Central memory CD8-positive, alpha-beta T cell (primary cell): ENCODE measurements around the gene DLG4.
"Not testable (repeated sequence)": the region's sequence is repeated elsewhere in the genome, so short reads cannot be mapped to it uniquely, and the experiment has no call there.

Experiments
- ATAC-seq: fragments of 150-1000 bp; cut with Tn5 transposase; replicated peaks from 2 replicates; pipeline ENCODE4 v1.10.0; 2022; ENCODE audit warnings: mild to moderate bottlenecking, moderate FRiP score, moderate number of reproducible peaks; ENCODE audit not compliant: poor library complexity, severe bottlenecking; ENCODE audit errors: extremely low read depth
- DNase-seq, 2 donors: peaks; one replicate each; pipeline ENCODE4 v3.0.0; 2021; ENCODE audit warnings: low spot score in 2 of 2
- H3K27ac Mint-ChIP-seq: one replicate; pipeline ENCODE4 v1.8.0; 2022; ENCODE audit warnings: low read depth, mild to moderate bottlenecking, moderate library complexity, mixed read lengths
- H3K27me3 Mint-ChIP-seq: one replicate; pipeline ENCODE4 v1.8.0; 2022; ENCODE audit warnings: mixed read lengths
- H3K36me3 Mint-ChIP-seq: one replicate; pipeline ENCODE4 v1.8.0; 2022; ENCODE audit warnings: mild to moderate bottlenecking, moderate library complexity, mixed read lengths; ENCODE audit not compliant: insufficient read depth
- H3K4me1 Mint-ChIP-seq: one replicate; pipeline ENCODE4 v1.8.0; 2022; ENCODE audit warnings: mixed read lengths
- H3K4me3 Mint-ChIP-seq: one replicate; pipeline ENCODE4 v1.8.0; 2022; ENCODE audit warnings: mild to moderate bottlenecking, moderate library complexity, mixed read lengths
- H3K9me3 Mint-ChIP-seq: one replicate; pipeline ENCODE4 v1.8.0; 2022; ENCODE audit warnings: mixed read lengths

The DLG4 gene

GRCh38 chr17:7195971-7196370, 23.7 kb downstream of the DLG4 start:
- Mint-ChIP-seq H3K4me3 (no peak overlapping the region), H3K27me3 (no peaks in the 10 kb centered on the region), H3K27ac (no peak overlapping the region), H3K4me1 (no peaks in the 10 kb centered on the region), H3K36me3 (peaks cover 5% of the 10 kb centered on the region), H3K9me3 (no peaks in the 10 kb centered on the region)
- ATAC-seq = no peak
- no peak for DNase-seq

- peaks cover 5% of the 10 kb centered on the region for H3K36me3 Mint-ChIP-seq
- H3K4me1 Mint-ChIP-seq = no peaks in the 10 kb centered on the region
- DNase-seq (no peak), ATAC-seq (no peak)
- no peak overlapping the region for H3K4me3 Mint-ChIP-seq
- peak overlapping the region; percentile 46 for H3K27ac Mint-ChIP-seq
- H3K9me3 Mint-ChIP-seq = no peaks in the 10 kb centered on the region
- H3K27me3 Mint-ChIP-seq = no peaks in the 10 kb centered on the region
These were observed 27.2 kb downstream of the DLG4 start for GRCh38 chr17:7192271-7192937.

- ATAC-seq = no peak
- Mint-ChIP-seq H3K4me3 (no peak overlapping the region), H3K36me3 (peaks cover 5% of the 10 kb centered on the region), H3K4me1 (peaks cover under 1% of the 10 kb centered on the region), H3K27me3 (no peaks in the 10 kb centered on the region), H3K9me3 (no peaks in the 10 kb centered on the region), H3K27ac (peak overlapping the region; percentile 46)
- no peak for DNase-seq
These were observed 27.9 kb downstream of the DLG4 start for GRCh38 chr17:7191571-7192270.

GRCh38 chr17:7191069-7191468, 28.6 kb downstream of the DLG4 start:
- Mint-ChIP-seq H3K36me3 (peaks cover 5% of the 10 kb centered on the region), H3K4me1 (peaks cover 7% of the 10 kb centered on the region)
- no peak for ATAC-seq

GRCh38 chr17:7190276-7190917, 29.2 kb downstream of the DLG4 start:
- no peak overlapping the region for H3K4me3 Mint-ChIP-seq
- H3K27me3 Mint-ChIP-seq = no peaks in the 10 kb centered on the region
- no peaks in the 10 kb centered on the region for H3K9me3 Mint-ChIP-seq
- H3K36me3 Mint-ChIP-seq = peaks cover 5% of the 10 kb centered on the region
- H3K27ac Mint-ChIP-seq = no peak overlapping the region
- ATAC-seq = no peak
- DNase-seq = no peak
- peaks cover 7% of the 10 kb centered on the region for H3K4me1 Mint-ChIP-seq

More at GRCh38 chr17:7191069-7191468, 28.6 kb downstream of the DLG4 start:
- Mint-ChIP-seq H3K27me3 (no peaks in the 10 kb centered on the region), H3K4me3 (no peak overlapping the region), H3K9me3 (no peaks in the 10 kb centered on the region), H3K27ac (no peak overlapping the region)
- no peak for DNase-seq

- H3K9me3 Mint-ChIP-seq = no peaks in the 10 kb centered on the region
- H3K27ac Mint-ChIP-seq = no peak overlapping the region
These were observed 33.4 kb downstream of the DLG4 start for GRCh38 chr17:7186241-7186640.

GRCh38 chr17:7184647-7185046, 35.0 kb downstream of the DLG4 start:
- Mint-ChIP-seq H3K4me3 (no peak overlapping the region), H3K4me1 (peaks cover 7% of the 10 kb centered on the region), H3K9me3 (no peaks in the 10 kb centered on the region), H3K27me3 (no peaks in the 10 kb centered on the region), H3K27ac (no peak overlapping the region), H3K36me3 (no peaks in the 10 kb centered on the region)
- DNase-seq (no peak), ATAC-seq (no peak)

More at GRCh38 chr17:7186241-7186640, 33.4 kb downstream of the DLG4 start:
- no peaks in the 10 kb centered on the region for H3K27me3 Mint-ChIP-seq
- no peak overlapping the region for H3K4me3 Mint-ChIP-seq
- DNase-seq (no peak), ATAC-seq (no peak)
- peaks cover 7% of the 10 kb centered on the region for H3K4me1 Mint-ChIP-seq
- no peaks in the 10 kb centered on the region for H3K36me3 Mint-ChIP-seq

GRCh38 chr17:7184091-7184488, 35.5 kb downstream of the DLG4 start:
- Mint-ChIP-seq H3K4me3 (no peak overlapping the region), H3K36me3 (no peaks in the 10 kb centered on the region), H3K9me3 (no peaks in the 10 kb centered on the region), H3K27me3 (no peaks in the 10 kb centered on the region), H3K27ac (no peak overlapping the region), H3K4me1 (peaks cover 7% of the 10 kb centered on the region)
- ATAC-seq = no peak
- DNase-seq = no peak

- Mint-ChIP-seq H3K27ac (no peak overlapping the region), H3K4me3 (no peak overlapping the region), H3K9me3 (no peaks in the 10 kb centered on the region), H3K36me3 (no peaks in the 10 kb centered on the region), H3K27me3 (no peaks in the 10 kb centered on the region), H3K4me1 (peaks cover 7% of the 10 kb centered on the region)
- ATAC-seq (no peak), DNase-seq (no peak)
These were observed 36.1 kb downstream of the DLG4 start for GRCh38 chr17:7183433-7184090.

- not testable (repeated sequence) for H3K4me1 Mint-ChIP-seq, H3K27me3 Mint-ChIP-seq, DNase-seq, H3K9me3 Mint-ChIP-seq, H3K27ac Mint-ChIP-seq, H3K36me3 Mint-ChIP-seq, H3K4me3 Mint-ChIP-seq, ATAC-seq
These were observed 37.5 kb downstream of the DLG4 start for GRCh38 chr17:7182101-7182500.

- Mint-ChIP-seq H3K27me3 (no peaks in the 10 kb centered on the region), H3K4me1 (no peaks in the 10 kb centered on the region), H3K36me3 (peaks cover 2% of the 10 kb centered on the region), H3K4me3 (peak within 1 kb of the TSS; percentile 27), H3K9me3 (no peaks in the 10 kb centered on the region), H3K27ac (no peak within 1 kb of the TSS)
- no peak for DNase-seq
- no peak for ATAC-seq
These were observed 40.0 kb downstream of the DLG4 start, which contains the start of gene ASGR1 for GRCh38 chr17:7179317-7180254. TSS of gene ASGR1 (minus strand) at chr17:7179370. CDS start at chr17:7178563, 807 bp downstream.

GRCh38 chr17:7178973-7179316, 40.7 kb downstream of the DLG4 start:
- Mint-ChIP-seq H3K27me3 (no peaks in the 10 kb centered on the region), H3K36me3 (peaks cover 2% of the 10 kb centered on the region), H3K4me1 (no peaks in the 10 kb centered on the region), H3K4me3 (no peak overlapping the region), H3K27ac (no peak overlapping the region), H3K9me3 (no peaks in the 10 kb centered on the region)
- DNase-seq (no peak), ATAC-seq (no peak)
